ENCODE results near the gene MEMO1. TPM values are rescaled to one million over a fixed set of nuclear protein-coding genes. Genes with fewer than 3 reads are reported as not detected.

The MEMO1 gene
- total RNA-seq, 2 donors from 2014 or later = 20.9 to 26.1 TPM

- no peak for TF ChIP-seq CTCF (IDR thresholded peaks at IDR 0.05)
- Histone ChIP-seq H3K27me3 (no peaks in the 10 kb centered on the region), H3K4me1 (peaks cover 0 to 22% of the 10 kb centered on the region in 2 donors), H3K9me3 (no peaks in the 10 kb centered on the region), H3K27ac (peak overlapping the region; percentile 89 to 93), H3K36me3 (no peaks in the 10 kb centered on the region), H3K4me3 (peak overlapping the region; percentile 73 to 92)
- DNase-seq (ENCODE audit: low spot score) = no peak
These were observed 1.1 kb downstream of the MEMO1 start for GRCh38 chr2:32009516-32010256.

GRCh38 chr2:32008805-32009515, 1.8 kb downstream of the MEMO1 start:
- Histone ChIP-seq H3K27ac (peak overlapping the region; percentile 89), H3K27me3 (no peaks in the 10 kb centered on the region), H3K4me1 (peaks cover 0 to 22% of the 10 kb centered on the region in 2 donors), H3K4me3 (peak overlapping the region; percentile 73 to 92), H3K9me3 (no peaks in the 10 kb centered on the region), H3K36me3 (no peaks in the 10 kb centered on the region)
- DNase-seq (ENCODE audit: low spot score) = no peak
- TF ChIP-seq CTCF (IDR thresholded peaks at IDR 0.05) = no peak

GRCh38 chr2:32007121-32007391, 3.8 kb downstream of the MEMO1 start:
- TF ChIP-seq CTCF (IDR thresholded peaks at IDR 0.05) = no peak
- no peak overlapping the region for H3K27ac ChIP-seq
- no peak overlapping the region for H3K4me3 ChIP-seq
- H3K27me3 ChIP-seq = no peaks in the 10 kb centered on the region
- H3K4me1 ChIP-seq = peaks cover 0 to 22% of the 10 kb centered on the region in 2 donors
- no peaks in the 10 kb centered on the region for H3K36me3 ChIP-seq
- DNase-seq (ENCODE audit: low spot score) = no peak
- no peaks in the 10 kb centered on the region for H3K9me3 ChIP-seq

GRCh38 chr2:32005371-32005976, 5.3 kb downstream of the MEMO1 start:
- TF ChIP-seq CTCF (IDR thresholded peaks at IDR 0.05) = no peak
- Histone ChIP-seq H3K4me1 (peaks cover 0 to 15% of the 10 kb centered on the region in 2 donors), H3K9me3 (no peaks in the 10 kb centered on the region), H3K27me3 (no peaks in the 10 kb centered on the region), H3K27ac (no peak overlapping the region), H3K36me3 (no peaks in the 10 kb centered on the region), H3K4me3 (no peak overlapping the region)
- no peak for DNase-seq (ENCODE audit: low spot score)

GRCh38 chr2:32003791-32004190, 7.0 kb downstream of the MEMO1 start:
- H3K27ac ChIP-seq = no peak overlapping the region
- H3K4me3 ChIP-seq = no peak overlapping the region
- DNase-seq (ENCODE audit: low spot score) = no peak
- peaks cover 0 to 9% of the 10 kb centered on the region in 2 donors for H3K4me1 ChIP-seq
- H3K36me3 ChIP-seq = no peaks in the 10 kb centered on the region
- no peaks in the 10 kb centered on the region for H3K9me3 ChIP-seq
- H3K27me3 ChIP-seq = no peaks in the 10 kb centered on the region
- TF ChIP-seq CTCF (IDR thresholded peaks at IDR 0.05) = no peak
